ENCODE results near the gene MAP3K8.

MAP3K8 gene

GRCh38 chr10:30493609-30494530 is 59.9 kb downstream of the MAP3K8 start:
- no peak for DNase-seq

- DNase-seq, result no peak
Measured at GRCh38 chr10:30494558-30494957, 60.6 kb downstream of the MAP3K8 start.

DNA sequence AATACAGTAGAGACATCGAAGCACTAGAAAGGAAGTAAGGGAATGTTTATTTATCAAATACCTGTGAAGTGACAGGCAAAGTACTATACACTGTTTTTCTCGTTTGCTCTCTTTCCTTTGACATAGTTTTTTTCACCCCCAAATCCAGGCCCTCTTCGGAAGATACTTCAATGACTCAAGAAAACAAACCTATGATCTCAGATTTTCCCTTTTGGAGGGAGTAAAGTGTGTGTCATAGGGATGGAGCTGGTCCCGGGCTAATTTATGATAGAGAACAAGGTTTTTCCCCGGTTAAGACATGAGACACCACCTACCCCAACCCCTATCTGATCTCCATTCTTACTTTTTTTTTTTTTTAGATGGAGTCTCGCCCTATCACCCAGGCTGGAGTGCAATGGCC is 61.7 kb downstream of the MAP3K8 start:
- no peak for DNase-seq

GRCh38 chr10:30499816-30500215 is 65.8 kb downstream of the MAP3K8 start:
- DNase-seq, result no peak

- DNase-seq, result no peak
Measured at GRCh38 chr10:30500534-30500933, 66.5 kb downstream of the MAP3K8 start.

DNA sequence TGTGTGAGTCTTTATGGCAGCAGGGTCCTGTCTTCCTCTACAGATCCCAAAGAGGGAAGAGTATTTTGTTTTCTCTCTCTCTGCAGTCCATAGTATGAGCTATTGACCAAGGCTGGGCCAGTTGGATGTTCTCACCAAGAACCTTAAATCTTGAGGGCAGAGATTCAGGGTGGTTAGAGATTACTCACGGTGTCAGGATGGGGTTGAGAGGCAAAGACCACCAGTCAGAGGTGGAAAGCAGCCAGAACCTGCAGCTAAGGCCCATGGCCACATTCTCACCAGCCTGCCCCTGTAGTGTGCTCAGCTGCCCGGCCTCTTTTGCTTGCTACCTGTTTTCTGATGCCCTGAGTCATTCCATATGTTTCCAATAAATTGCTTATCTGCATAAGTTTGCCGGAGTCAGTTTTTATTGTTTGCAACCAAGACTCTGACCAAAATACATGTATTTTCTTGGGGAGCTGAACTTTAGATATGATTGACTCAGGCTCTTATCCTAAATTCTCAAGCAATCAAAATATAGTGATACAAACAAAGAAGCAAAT is 67.0 kb downstream of the MAP3K8 start:
- DNase-seq, result no peak

GRCh38 chr10:30502266-30503060 is 68.5 kb downstream of the MAP3K8 start:
- DNase-seq, result no peak

GRCh38 chr10:30503700-30504266 is 69.8 kb downstream of the MAP3K8 start:
- DNase-seq, result no peak

GRCh38 chr10:30505543-30506298 is 71.7 kb downstream of the MAP3K8 start:
- no peak for DNase-seq

- no peak for DNase-seq
Measured at GRCh38 chr10:30509508-30509907, 75.5 kb downstream of the MAP3K8 start.

- DNase-seq, result peak; percentile 61
Measured at GRCh38 chr10:30510184-30510931, 76.4 kb downstream of the MAP3K8 start.

DNA sequence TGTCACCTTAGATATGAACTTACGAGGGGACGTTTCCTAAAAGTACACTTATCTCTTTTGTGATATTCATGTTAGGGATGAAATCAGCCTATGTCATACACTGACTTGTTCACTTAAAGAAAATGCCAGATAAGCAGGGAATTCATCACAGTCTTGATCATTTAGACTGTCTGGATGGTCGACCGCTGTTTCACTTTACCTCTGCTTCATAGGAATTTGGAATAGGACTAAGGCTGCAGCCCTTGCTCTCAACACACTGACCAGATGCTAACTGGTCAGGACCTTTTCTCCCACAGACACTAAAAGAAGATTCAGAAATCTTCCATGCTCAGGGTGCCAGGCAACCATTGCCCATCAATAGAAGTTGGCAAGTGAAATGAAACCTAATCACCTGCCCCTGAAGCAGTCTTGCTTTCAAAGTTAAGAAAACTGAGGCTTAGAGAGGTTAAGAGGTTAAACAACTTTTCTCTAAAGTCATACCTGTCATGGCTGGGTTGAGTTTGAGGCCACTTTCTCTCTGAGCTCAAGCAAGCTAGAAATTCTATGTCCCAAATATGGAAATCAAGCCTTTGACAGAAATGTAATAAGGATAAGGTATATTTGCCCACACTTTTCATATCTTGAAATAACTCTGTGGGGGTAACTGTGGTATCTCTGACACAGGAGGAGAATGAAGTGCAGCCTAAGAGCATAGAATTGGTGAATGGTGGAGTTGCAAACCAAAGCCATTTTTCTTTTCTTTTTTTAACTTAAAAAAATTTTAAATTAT is 77.1 kb downstream of the MAP3K8 start:
- no peak for DNase-seq

Measured in amniotic stem cell (primary cell).